Trophoblast cell (in vitro differentiated cells and primary cell): ENCODE results near the gene HCAR2.
"Not testable (repeated sequence)": the region's sequence is repeated elsewhere in the genome, so short reads cannot be mapped to it uniquely, and the experiment has no call there.

Source experiments
- DNase-seq, 2 donors: peaks; one replicate each; pipeline ENCODE4 v3.0.0-alpha.2; 2016
- H2AFZ ChIP-seq: 2 replicates; pipeline ENCODE4 v1.6.1; 2013; ENCODE audit warnings: low read length, moderate library complexity, mild to moderate bottlenecking; ENCODE audit not compliant: insufficient read depth, poor library complexity
- H2AK5ac ChIP-seq: 2 replicates; pipeline ENCODE4 v1.6.1; 2013; ENCODE audit warnings: mild to moderate bottlenecking, low read length
- H2BK120ac ChIP-seq: 2 replicates; pipeline ENCODE4 v1.6.1; 2013; ENCODE audit warnings: low read length, mild to moderate bottlenecking, moderate library complexity; ENCODE audit not compliant: insufficient read depth, poor library complexity
- H2BK12ac ChIP-seq: 2 replicates; pipeline ENCODE4 v1.6.1; 2013; ENCODE audit warnings: mild to moderate bottlenecking, low read length, moderate library complexity
- H2BK5ac ChIP-seq: 2 replicates; pipeline ENCODE4 v1.6.1; 2013; ENCODE audit warnings: low read length, low read depth, moderate library complexity, mild to moderate bottlenecking; ENCODE audit not compliant: poor library complexity
- H3K14ac ChIP-seq: 2 replicates; pipeline ENCODE4 v1.6.1; 2013; ENCODE audit warnings: mild to moderate bottlenecking, low read length
- H3K18ac ChIP-seq: 2 replicates; pipeline ENCODE4 v1.6.1; 2013; ENCODE audit warnings: mild to moderate bottlenecking, low read length
- H3K23ac ChIP-seq: 2 replicates; pipeline ENCODE4 v1.6.1; 2013; ENCODE audit warnings: low read length
- H3K27ac ChIP-seq: 2 replicates; pipeline ENCODE4 v1.5.1; 2013; ENCODE audit warnings: low read depth, mild to moderate bottlenecking, inconsistent platforms, low read length, moderate library complexity
- H3K27me3 ChIP-seq: 2 replicates; pipeline ENCODE4 v1.6.1; 2013; ENCODE audit warnings: inconsistent platforms, mild to moderate bottlenecking, low read length, moderate library complexity; ENCODE audit not compliant: insufficient read depth
- H3K36me3 ChIP-seq, 2 experiments: 1 replicate in 1 of 2; 2 replicates in 1 of 2; pipeline ENCODE4 v1.6.1; 2013; ENCODE audit warnings: low read length in 2 of 2, mild to moderate bottlenecking in 2 of 2, moderate library complexity in 1 of 2; ENCODE audit not compliant: insufficient read depth in 2 of 2, control insufficient read depth in 1 of 2
- H3K4ac ChIP-seq: 2 replicates; pipeline ENCODE4 v1.6.1; 2013; ENCODE audit warnings: low read depth, mild to moderate bottlenecking, low read length, moderate library complexity
- H3K4me1 ChIP-seq, 2 experiments: 1 replicate in 1 of 2; 2 replicates in 1 of 2; pipeline ENCODE4 v1.6.1; 2013; ENCODE audit warnings: low read length in 2 of 2, mild to moderate bottlenecking in 2 of 2, moderate library complexity in 1 of 2; ENCODE audit not compliant: insufficient read depth in 2 of 2, control insufficient read depth in 1 of 2
- H3K4me2 ChIP-seq: 2 replicates; pipeline ENCODE4 v1.6.1; 2013; ENCODE audit warnings: inconsistent platforms, mild to moderate bottlenecking, low read length, moderate library complexity
- H3K4me3 ChIP-seq: 2 replicates; pipeline ENCODE4 v1.5.1; 2013; ENCODE audit warnings: mild to moderate bottlenecking, low read depth, low read length, inconsistent platforms
- H3K79me1 ChIP-seq: one replicate; pipeline ENCODE4 v1.6.1; 2013; ENCODE audit warnings: low read length
- H3K79me2 ChIP-seq: 2 replicates; pipeline ENCODE4 v1.6.1; 2013; ENCODE audit warnings: low read length, mild to moderate bottlenecking; ENCODE audit not compliant: control insufficient read depth, insufficient read depth, poor library complexity
- H3K9ac ChIP-seq: 2 replicates; pipeline ENCODE4 v1.6.1; 2013; ENCODE audit warnings: mild to moderate bottlenecking, low read length
- H3K9me3 ChIP-seq: 2 replicates; pipeline ENCODE4 v1.6.1; 2013; ENCODE audit warnings: low read depth, mild to moderate bottlenecking, control low read depth, inconsistent platforms, low read length; ENCODE audit not compliant: insufficient read depth
- H4K12ac ChIP-seq: 2 replicates; pipeline ENCODE4 v1.6.1; 2013; ENCODE audit warnings: low read depth, mild to moderate bottlenecking, low read length, moderate library complexity
- H4K8ac ChIP-seq: 2 replicates; pipeline ENCODE4 v1.6.1; 2013; ENCODE audit warnings: low read depth, mild to moderate bottlenecking, low read length, moderate library complexity
- H4K91ac ChIP-seq: one replicate; pipeline ENCODE4 v1.6.1; 2013; ENCODE audit warnings: low read depth, mild to moderate bottlenecking, low read length, moderate library complexity
- WGBS: extraction: QIAGEN DNeasy Blood & Tissue Kit; methylation state at CpG from one replicate; pipeline ENCODE4 v1.1.7; 2013; ENCODE audit warnings: missing lambda C conversion rate; ENCODE audit not compliant: insufficient read length, insufficient coverage; ENCODE audit errors: extremely low coverage; 5-methylcytosine and 5-hydroxymethylcytosine counted together

HCAR2 gene

DNA sequence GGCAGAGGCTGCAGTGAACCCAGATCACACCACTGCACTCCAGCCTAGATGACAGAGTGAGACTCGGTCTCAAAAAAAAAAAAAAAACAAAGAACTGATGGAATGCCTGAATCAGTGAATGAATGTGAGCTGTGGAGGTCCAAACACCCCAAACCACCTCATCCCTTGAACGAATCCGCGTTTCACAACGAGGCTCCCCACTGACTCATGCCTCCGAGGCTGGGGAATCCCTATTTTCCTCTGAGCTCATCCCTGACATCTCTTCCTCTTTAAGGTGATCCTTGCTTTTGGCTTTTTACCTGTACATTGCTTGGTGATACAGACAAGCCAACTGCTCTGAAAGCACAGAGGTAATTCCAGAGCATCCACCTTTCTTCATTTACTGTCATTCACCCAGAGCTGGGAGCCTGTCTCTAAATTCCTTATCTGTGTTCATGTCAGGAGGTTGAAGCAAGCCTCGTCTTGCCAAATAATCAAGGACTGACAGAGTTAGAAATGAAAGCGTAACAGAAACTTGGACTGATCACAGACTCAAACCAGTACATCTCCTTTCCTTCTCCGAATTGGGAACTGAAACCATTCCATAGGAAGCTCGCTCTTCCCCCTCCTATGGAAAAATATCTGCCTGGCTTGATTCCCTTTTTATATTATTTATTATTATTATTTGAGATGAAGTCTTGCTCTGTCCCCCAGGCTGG lies 10.5 kb upstream of the HCAR2 start:
- H3K14ac ChIP-seq, H3K27me3 ChIP-seq, H3K9ac ChIP-seq, H3K27ac ChIP-seq, H2AK5ac ChIP-seq, H3K18ac ChIP-seq, H4K8ac ChIP-seq, H3K4me3 ChIP-seq, H3K23ac ChIP-seq, DNase-seq, H3K4me2 ChIP-seq, H2BK12ac ChIP-seq, H3K9me3 ChIP-seq, H2AFZ ChIP-seq, H2BK120ac ChIP-seq, H3K4me1 ChIP-seq, H3K79me2 ChIP-seq, H3K4ac ChIP-seq, H4K12ac ChIP-seq, H4K91ac ChIP-seq, H3K36me3 ChIP-seq, H2BK5ac ChIP-seq, H3K79me1 ChIP-seq: not testable (repeated sequence)
- WGBS, result no CpG with 5 or more reads among the region's 10 CpGs

GRCh38 chr12:122711266-122711665 lies 8.1 kb upstream of the HCAR2 start:
- not testable (repeated sequence) for H3K9ac ChIP-seq, H3K79me2 ChIP-seq, H3K36me3 ChIP-seq, H3K4me1 ChIP-seq, H3K79me1 ChIP-seq, H4K12ac ChIP-seq, H2AK5ac ChIP-seq, H3K27me3 ChIP-seq, H4K91ac ChIP-seq, H4K8ac ChIP-seq, H3K4me2 ChIP-seq, H3K23ac ChIP-seq, H3K18ac ChIP-seq, H3K9me3 ChIP-seq, H3K14ac ChIP-seq, H2AFZ ChIP-seq, H3K4ac ChIP-seq, DNase-seq, H3K4me3 ChIP-seq
- Histone ChIP-seq H2BK5ac (peak overlapping the region; percentile 63), H2BK120ac (peak overlapping the region; percentile 83), H3K27ac (peak overlapping the region; percentile 83), H2BK12ac (peak overlapping the region; percentile 64)
- no CpG with 5 or more reads among the region's 1 CpG for WGBS

DNA sequence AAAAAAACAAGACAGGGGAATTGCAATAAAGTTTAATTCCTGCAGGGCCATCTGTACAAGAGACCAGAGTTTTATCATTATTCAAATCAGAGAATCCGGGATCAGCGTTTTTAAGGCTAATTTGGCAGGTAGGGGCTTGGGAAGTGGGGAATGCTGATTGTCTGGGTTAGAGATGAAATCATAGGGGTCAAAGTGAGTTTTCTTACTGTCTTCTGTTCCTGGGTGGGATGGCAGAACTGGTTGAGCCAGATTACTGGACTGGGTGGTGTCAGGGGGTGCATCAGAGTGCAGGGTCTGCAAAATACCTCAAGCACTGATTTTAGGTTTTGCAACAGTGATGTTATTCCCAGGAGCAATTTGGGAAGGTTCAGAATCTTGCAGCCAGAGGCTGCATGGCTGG lies 7.2 kb upstream of the HCAR2 start:
- H3K4me3 ChIP-seq, H2BK120ac ChIP-seq, H3K23ac ChIP-seq, H4K8ac ChIP-seq, H2AFZ ChIP-seq, H3K14ac ChIP-seq, H2BK12ac ChIP-seq, H3K9me3 ChIP-seq, H2AK5ac ChIP-seq, H3K9ac ChIP-seq, H4K12ac ChIP-seq, H3K79me2 ChIP-seq, H2BK5ac ChIP-seq, H4K91ac ChIP-seq, H3K18ac ChIP-seq, H3K36me3 ChIP-seq, H3K4ac ChIP-seq, H3K27me3 ChIP-seq, H3K79me1 ChIP-seq, H3K4me1 ChIP-seq: not testable (repeated sequence)
- Histone ChIP-seq H3K4me2 (peak overlapping the region; percentile 27), H3K27ac (peak overlapping the region; percentile 88)
- DNase-seq, result peak; percentile 85 to 94
- WGBS, result no CpG with 5 or more reads among the region's 2 CpGs

- not testable (repeated sequence) for H4K12ac ChIP-seq, H3K27me3 ChIP-seq, H3K79me1 ChIP-seq, H2AFZ ChIP-seq, H3K4me1 ChIP-seq, H2BK5ac ChIP-seq, H2BK12ac ChIP-seq, H3K79me2 ChIP-seq, H3K4me2 ChIP-seq, DNase-seq, H3K23ac ChIP-seq, H3K4me3 ChIP-seq, H3K9me3 ChIP-seq, H3K9ac ChIP-seq, H3K36me3 ChIP-seq, H3K14ac ChIP-seq, H4K91ac ChIP-seq, H3K18ac ChIP-seq, H4K8ac ChIP-seq, H3K4ac ChIP-seq, H2AK5ac ChIP-seq
- Histone ChIP-seq H3K27ac (peak overlapping the region; percentile 74), H2BK120ac (peak overlapping the region; percentile 72)
- WGBS, result no CpG with 5 or more reads among the region's 3 CpGs
Measured at GRCh38 chr12:122709287-122709686, 6.1 kb upstream of the HCAR2 start.
